ENCODE measurements around the gene BMPR1A. TPM values are rescaled to one million over a fixed set of nuclear protein-coding genes. Genes with fewer than 3 reads are reported as not detected.

Gene BMPR1A
- total and polyA plus RNA-seq, 2 of the 13 experiments (the other 11 are each of a cell fraction or from before 2014, with no cell fraction given): 17.8 to 44.2 TPM

DNA sequence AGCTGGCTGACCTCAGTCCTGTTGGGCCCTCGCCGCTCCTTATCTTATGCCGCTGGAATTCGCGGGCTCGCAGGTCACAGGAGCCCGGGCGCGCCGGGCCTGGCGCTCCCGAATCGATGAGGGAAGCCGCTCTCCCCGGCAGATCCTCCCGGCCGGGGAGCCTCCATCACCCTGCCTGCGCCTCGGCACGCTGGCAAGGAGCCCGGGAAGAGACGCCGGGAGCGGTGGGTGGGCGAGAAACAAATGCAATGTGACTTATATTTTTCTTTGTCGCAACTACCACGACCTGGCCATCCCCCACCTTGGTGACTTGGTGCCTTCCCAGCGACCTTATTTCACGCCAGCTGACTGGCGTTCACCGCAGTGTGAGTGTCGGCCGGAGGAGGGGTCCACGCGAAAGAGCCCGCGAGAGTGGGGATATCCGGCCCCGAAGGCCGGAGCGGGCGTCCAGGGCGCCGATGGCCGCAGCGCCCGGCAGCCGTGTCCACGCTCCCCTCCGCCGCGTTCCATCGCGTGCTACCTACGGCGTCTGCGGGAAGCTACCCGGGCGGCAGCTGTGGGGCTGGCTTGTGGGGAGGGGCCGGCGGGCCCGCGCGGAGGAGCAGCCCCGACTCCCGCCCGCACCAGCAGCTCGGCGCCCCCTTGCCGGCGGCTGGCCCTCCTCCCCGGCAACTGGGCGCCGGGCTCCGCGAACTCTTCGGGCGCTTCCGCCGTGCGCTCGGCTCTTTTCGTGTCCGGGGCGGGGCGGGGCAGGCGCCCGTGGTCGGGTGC, 494 bp upstream of the BMPR1A start (continued):
- TF ChIP-seq, protein P1, sequence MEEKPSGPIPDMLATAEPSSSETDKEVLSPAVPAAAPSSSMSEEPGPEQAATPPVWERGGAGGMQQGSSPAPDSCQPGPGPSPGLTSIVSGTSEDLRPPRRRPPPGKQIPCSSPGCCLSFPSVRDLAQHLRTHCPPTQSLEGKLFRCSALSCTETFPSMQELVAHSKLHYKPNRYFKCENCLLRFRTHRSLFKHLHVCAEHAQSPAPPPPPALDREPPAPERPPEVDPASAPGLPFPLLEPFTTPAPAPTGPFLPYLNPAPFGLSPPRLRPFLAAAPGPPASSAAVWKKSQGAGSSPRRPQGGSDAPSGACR (CRISPR knock-in tag; IDR thresholded peaks at IDR 0.05): no peak
- TF ChIP-seq, protein P2, sequence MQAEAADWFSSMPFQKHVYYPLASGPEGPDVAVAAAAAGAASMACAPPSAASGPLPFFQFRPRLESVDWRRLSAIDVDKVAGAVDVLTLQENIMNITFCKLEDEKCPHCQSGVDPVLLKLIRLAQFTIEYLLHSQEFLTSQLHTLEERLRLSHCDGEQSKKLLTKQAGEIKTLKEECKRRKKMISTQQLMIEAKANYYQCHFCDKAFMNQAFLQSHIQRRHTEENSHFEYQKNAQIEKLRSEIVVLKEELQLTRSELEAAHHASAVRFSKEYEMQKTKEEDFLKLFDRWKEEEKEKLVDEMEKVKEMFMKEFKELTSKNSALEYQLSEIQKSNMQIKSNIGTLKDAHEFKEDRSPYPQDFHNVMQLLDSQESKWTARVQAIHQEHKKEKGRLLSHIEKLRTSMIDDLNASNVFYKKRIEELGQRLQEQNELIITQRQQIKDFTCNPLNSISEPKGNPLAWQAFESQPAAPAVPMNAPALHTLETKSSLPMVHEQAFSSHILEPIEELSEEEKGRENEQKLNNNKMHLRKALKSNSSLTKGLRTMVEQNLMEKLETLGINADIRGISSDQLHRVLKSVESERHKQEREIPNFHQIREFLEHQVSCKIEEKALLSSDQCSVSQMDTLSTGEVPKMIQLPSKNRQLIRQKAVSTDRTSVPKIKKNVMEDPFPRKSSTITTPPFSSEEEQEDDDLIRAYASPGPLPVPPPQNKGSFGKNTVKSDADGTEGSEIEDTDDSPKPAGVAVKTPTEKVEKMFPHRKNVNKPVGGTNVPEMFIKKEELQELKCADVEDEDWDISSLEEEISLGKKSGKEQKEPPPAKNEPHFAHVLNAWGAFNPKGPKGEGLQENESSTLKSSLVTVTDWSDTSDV (CRISPR knock-in tag; IDR thresholded peaks at IDR 0.05): peak; percentile 2; the same call in 1 of the 2 replicates
- TF ChIP-seq KAT7 (CRISPR knock-in tag; IDR thresholded peaks at IDR 0.05; ENCODE audit: borderline replicate concordance) (peak; percentile 65; the same call in 1 of the 2 replicates), ZNF556 (CRISPR knock-in tag; IDR thresholded peaks at IDR 0.05; ENCODE audit: borderline replicate concordance) (peak; percentile 57; the same call in 1 of the 2 replicates), PRPF4 (IDR thresholded peaks at IDR 0.05; ENCODE audit: low read depth, low read length, poor library complexity, severe bottlenecking) (no peak), DMAP1 (CRISPR knock-in tag; IDR thresholded peaks at IDR 0.05) (peak; percentile 54; the same call in 1 of the 2 replicates), SRSF1 (optimal IDR thresholded peaks at IDR 0.05; ENCODE audit: low read depth, low read length) (peak; percentile 14), PHB2 (IDR thresholded peaks at IDR 0.05; ENCODE audit: partially characterized antibody) (no peak), FOXC1 (CRISPR knock-in tag; IDR thresholded peaks at IDR 0.05; ENCODE audit: borderline replicate concordance) (0 out of 2 replicates have a peak, but pooled peaks have one; percentile 27), HES4 (CRISPR knock-in tag; IDR thresholded peaks at IDR 0.05; ENCODE audit: borderline replicate concordance) (peak; percentile 19; the same call in 1 of the 2 replicates), POLR2AphosphoS2 (IDR thresholded peaks at IDR 0.05; ENCODE audit: low read depth, low read length) (no peak), SNAI1 (CRISPR knock-in tag; IDR thresholded peaks at IDR 0.05; ENCODE audit: borderline replicate concordance) (no peak), ZNF589 (CRISPR knock-in tag; conservative IDR thresholded peaks at IDR 0.05) (peak; percentile 59; the same call in 1 of the 2 replicates), ERF (CRISPR knock-in tag; IDR thresholded peaks at IDR 0.05) (no peak; the same call in 1 of the 2 replicates), NBN (conservative IDR thresholded peaks at IDR 0.05) (no peak)
- TF ChIP-seq, protein P3, sequence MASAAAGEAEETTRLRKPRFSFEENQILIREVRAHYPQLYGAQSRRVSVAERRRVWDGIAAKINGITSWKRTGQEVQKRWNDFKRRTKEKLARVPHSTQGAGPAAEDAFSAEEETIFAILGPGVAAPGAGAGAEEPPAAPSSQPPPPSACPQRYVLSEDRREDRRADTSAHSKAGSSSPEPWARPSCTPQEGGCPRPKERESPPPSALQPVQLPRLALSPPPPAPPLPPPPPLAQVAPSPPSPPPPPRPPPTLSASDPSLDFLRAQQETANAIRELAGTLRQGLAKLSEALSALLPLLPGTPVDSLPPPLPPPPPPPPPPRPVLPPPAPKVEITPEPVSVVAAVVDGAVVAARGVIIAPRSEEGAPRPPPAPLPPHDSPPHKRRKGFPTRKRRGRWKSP (CRISPR knock-in tag; IDR thresholded peaks at IDR 0.05): no peak; the same call in 1 of the 2 replicates
- TF ChIP-seq, protein P4, sequence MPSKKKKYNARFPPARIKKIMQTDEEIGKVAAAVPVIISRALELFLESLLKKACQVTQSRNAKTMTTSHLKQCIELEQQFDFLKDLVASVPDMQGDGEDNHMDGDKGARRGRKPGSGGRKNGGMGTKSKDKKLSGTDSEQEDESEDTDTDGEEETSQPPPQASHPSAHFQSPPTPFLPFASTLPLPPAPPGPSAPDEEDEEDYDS (CRISPR knock-in tag; IDR thresholded peaks at IDR 0.05): no peak; the same call in 1 of the 2 replicates
- TF ChIP-seq, protein P5, sequence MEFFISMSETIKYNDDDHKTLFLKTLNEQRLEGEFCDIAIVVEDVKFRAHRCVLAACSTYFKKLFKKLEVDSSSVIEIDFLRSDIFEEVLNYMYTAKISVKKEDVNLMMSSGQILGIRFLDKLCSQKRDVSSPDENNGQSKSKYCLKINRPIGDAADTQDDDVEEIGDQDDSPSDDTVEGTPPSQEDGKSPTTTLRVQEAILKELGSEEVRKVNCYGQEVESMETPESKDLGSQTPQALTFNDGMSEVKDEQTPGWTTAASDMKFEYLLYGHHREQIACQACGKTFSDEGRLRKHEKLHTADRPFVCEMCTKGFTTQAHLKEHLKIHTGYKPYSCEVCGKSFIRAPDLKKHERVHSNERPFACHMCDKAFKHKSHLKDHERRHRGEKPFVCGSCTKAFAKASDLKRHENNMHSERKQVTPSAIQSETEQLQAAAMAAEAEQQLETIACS (CRISPR knock-in tag; IDR thresholded peaks at IDR 0.05): peak; percentile 87
- TF ChIP-seq, protein P6, sequence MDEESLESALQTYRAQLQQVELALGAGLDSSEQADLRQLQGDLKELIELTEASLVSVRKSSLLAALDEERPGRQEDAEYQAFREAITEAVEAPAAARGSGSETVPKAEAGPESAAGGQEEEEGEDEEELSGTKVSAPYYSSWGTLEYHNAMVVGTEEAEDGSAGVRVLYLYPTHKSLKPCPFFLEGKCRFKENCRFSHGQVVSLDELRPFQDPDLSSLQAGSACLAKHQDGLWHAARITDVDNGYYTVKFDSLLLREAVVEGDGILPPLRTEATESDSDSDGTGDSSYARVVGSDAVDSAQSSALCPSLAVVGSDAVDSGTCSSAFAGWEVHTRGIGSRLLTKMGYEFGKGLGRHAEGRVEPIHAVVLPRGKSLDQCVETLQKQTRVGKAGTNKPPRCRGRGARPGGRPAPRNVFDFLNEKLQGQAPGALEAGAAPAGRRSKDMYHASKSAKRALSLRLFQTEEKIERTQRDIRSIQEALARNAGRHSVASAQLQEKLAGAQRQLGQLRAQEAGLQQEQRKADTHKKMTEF (CRISPR knock-in tag; IDR thresholded peaks at IDR 0.05): peak; percentile 83
- TF ChIP-seq, protein P7, sequence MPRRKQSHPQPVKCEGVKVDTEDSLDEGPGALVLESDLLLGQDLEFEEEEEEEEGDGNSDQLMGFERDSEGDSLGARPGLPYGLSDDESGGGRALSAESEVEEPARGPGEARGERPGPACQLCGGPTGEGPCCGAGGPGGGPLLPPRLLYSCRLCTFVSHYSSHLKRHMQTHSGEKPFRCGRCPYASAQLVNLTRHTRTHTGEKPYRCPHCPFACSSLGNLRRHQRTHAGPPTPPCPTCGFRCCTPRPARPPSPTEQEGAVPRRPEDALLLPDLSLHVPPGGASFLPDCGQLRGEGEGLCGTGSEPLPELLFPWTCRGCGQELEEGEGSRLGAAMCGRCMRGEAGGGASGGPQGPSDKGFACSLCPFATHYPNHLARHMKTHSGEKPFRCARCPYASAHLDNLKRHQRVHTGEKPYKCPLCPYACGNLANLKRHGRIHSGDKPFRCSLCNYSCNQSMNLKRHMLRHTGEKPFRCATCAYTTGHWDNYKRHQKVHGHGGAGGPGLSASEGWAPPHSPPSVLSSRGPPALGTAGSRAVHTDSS (CRISPR knock-in tag; conservative IDR thresholded peaks at IDR 0.05): no peak

Measured in HepG2 (cell line).